Esophagus (tissue), 2 donors: Measurements from ENCODE around the gene OSBPL3. TPM values are rescaled to one million over a fixed set of nuclear protein-coding genes. Genes with fewer than 3 reads are reported as not detected.
"Not testable (repeated sequence)": the region's sequence is repeated elsewhere in the genome, so short reads cannot be mapped to it uniquely, and the experiment has no call there.

ENCODE experiments used
- H3K27ac ChIP-seq, 2 donors: one replicate each; pipeline ENCODE4 v1.5.1; 2013; ENCODE audit warnings: low read depth in 2 of 2, mild to moderate bottlenecking in 2 of 2, inconsistent platforms in 1 of 2, low read length in 1 of 2, moderate library complexity in 1 of 2
- H3K27me3 ChIP-seq, 2 donors: one replicate each; pipeline ENCODE4 v1.6.1; 2013; ENCODE audit warnings: low read length in 2 of 2, control low read depth in 1 of 2, mild to moderate bottlenecking in 1 of 2; ENCODE audit not compliant: insufficient read depth in 2 of 2, control insufficient read depth in 1 of 2
- H3K36me3 ChIP-seq, 2 donors: one replicate each; pipeline ENCODE4 v1.6.1; 2013; ENCODE audit warnings: low read length in 1 of 2; ENCODE audit not compliant: control insufficient read depth in 2 of 2, insufficient read depth in 2 of 2
- H3K4me1 ChIP-seq, 2 donors: one replicate each; pipeline ENCODE4 v1.6.1; 2013; ENCODE audit warnings: low read length in 1 of 2; ENCODE audit not compliant: control insufficient read depth in 2 of 2, insufficient read depth in 2 of 2
- H3K4me3 ChIP-seq, 2 donors: one replicate each; pipeline ENCODE4 v1.5.1; 2013; ENCODE audit warnings: low read length in 2 of 2, mild to moderate bottlenecking in 2 of 2, low read depth in 1 of 2, moderate library complexity in 1 of 2
- H3K9me3 ChIP-seq, 2 donors: one replicate each; pipeline ENCODE4 v1.6.1; 2013; ENCODE audit warnings: mild to moderate bottlenecking in 2 of 2, low read depth in 1 of 2, low read length in 1 of 2, moderate library complexity in 1 of 2; ENCODE audit not compliant: control insufficient read depth in 2 of 2, insufficient read depth in 1 of 2
- WGBS, 2 donors: extraction: QIAGEN DNeasy Blood & Tissue Kit; methylation state at CpG; one replicate each; pipeline ENCODE4 v1.1.7; 2013; 5-methylcytosine and 5-hydroxymethylcytosine counted together
- polyA plus RNA-seq, 2 donors: library from polyadenylated mRNA; stranded (reverse); fragments of 200-250 nt; gene quantifications; one replicate each; pipeline ENCODE4 v1.2.3, GENCODE V29; 2013
- donor health status: healthy with polysubstance abuse.
- donor health status: Bipolar disorder and iron deficiency.

OSBPL3 gene
- polyA plus RNA-seq, 2 donors: 10.4 to 22.4 TPM

GRCh38 chr7:24808518-24808917, 171.5 kb downstream of the OSBPL3 start:
- peaks cover 3 to 10% of the 10 kb centered on the region in 2 donors for H3K36me3 ChIP-seq
- no peak overlapping the region for H3K27ac ChIP-seq
- H3K27me3 ChIP-seq: no peaks in the 10 kb centered on the region
- no peaks in the 10 kb centered on the region for H3K4me1 ChIP-seq
- 93 to 96% methylated on average over 6 of the region's 6 CpGs for WGBS, 2 donors
- H3K9me3 ChIP-seq: no peaks in the 10 kb centered on the region
- no peak overlapping the region for H3K4me3 ChIP-seq

DNA sequence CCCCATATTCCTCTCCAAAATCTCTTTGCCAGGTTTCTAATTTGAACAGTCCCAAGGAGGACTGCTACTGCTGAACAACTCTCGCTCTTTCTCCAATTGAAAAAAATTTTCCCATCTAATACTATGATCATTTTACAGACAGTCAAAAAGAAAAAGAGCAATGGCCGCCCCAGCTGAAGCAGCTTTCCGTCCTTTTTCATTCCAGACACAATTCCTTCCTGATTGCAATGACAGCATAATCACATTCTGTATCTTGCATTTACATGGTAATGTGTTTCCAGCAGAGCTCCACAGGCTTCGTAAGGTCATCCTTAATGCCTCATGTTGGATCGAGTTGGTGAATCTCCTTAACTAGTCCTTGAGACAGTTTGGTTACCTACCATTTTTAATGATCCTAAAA, 177.7 kb downstream of the OSBPL3 start:
- Histone ChIP-seq H3K9me3 (no peaks in the 10 kb centered on the region), H3K4me3 (no peak overlapping the region), H3K27me3 (no peaks in the 10 kb centered on the region), H3K36me3 (peaks cover 1 to 5% of the 10 kb centered on the region in 2 donors), H3K4me1 (no peaks in the 10 kb centered on the region), H3K27ac (no peak overlapping the region)
- WGBS, 2 donors: 97% methylated on average over 5 of the region's 5 CpGs

DNA sequence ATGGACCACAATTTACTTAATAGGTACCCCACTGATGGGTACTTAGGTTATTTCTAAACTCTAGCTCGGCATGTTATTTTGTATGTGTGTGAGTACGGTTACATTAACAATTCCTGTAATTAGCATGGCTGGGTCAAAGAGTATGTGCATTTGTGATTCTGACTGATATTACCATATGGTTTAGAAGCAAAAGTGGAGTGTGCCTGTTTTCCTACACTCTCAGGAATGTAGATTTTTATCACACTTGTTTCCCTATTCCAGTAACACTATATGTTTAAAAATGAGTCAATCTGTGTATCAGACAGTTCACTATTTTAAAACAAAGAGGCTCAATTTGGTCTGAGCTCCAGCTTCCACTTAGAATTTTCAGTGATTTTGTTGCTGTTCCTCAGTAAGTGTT, 178.1 kb downstream of the OSBPL3 start:
- no peak overlapping the region for H3K27ac ChIP-seq
- no peaks in the 10 kb centered on the region for H3K27me3 ChIP-seq
- 92 to 99% methylated on average over 2 of the region's 2 CpGs for WGBS, 2 donors
- no peaks in the 10 kb centered on the region for H3K4me1 ChIP-seq
- no peaks in the 10 kb centered on the region for H3K9me3 ChIP-seq
- H3K4me3 ChIP-seq: no peak overlapping the region
- peaks cover 3 to 5% of the 10 kb centered on the region in 2 donors for H3K36me3 ChIP-seq

- 88 to 92% methylated on average over 9 of the region's 9 CpGs for WGBS, 2 donors
- Histone ChIP-seq H3K9me3 (no peaks in the 10 kb centered on the region), H3K27me3 (no peaks in the 10 kb centered on the region), H3K36me3 (peaks cover 3 to 5% of the 10 kb centered on the region in 2 donors), H3K27ac (no peak overlapping the region), H3K4me1 (no peaks in the 10 kb centered on the region), H3K4me3 (no peak overlapping the region)
Measured at GRCh38 chr7:24800667-24801066, 179.3 kb downstream of the OSBPL3 start.

GRCh38 chr7:24800073-24800472, 179.9 kb downstream of the OSBPL3 start:
- no peaks in the 10 kb centered on the region for H3K9me3 ChIP-seq
- 90 to 96% methylated on average over 6 of the region's 6 CpGs for WGBS, 2 donors
- no peaks in the 10 kb centered on the region for H3K27me3 ChIP-seq
- H3K27ac ChIP-seq: no peak overlapping the region
- no peaks in the 10 kb centered on the region for H3K4me1 ChIP-seq
- no peak overlapping the region for H3K4me3 ChIP-seq
- H3K36me3 ChIP-seq: peaks cover 3 to 5% of the 10 kb centered on the region in 2 donors

DNA sequence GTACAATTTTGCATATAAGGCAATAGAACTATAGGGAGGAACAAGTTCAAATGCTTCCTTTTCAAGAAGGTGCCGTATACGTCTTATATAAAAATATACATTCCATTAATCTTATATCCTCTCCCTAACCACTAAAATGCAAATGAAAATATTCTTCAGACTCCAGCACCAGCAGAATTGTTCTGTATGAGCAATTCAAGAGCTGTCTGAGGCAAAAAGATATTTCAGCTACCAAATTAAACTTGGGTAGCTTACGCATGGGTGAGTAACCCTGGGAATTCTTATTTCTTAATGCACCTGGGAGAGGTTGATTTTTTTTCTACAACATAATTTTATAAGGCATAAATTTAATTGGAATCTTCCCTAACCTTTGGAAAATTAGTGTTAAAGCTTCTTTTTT, 180.5 kb downstream of the OSBPL3 start:
- 91 to 97% methylated on average over 3 of the region's 3 CpGs for WGBS, 2 donors
- Histone ChIP-seq H3K9me3 (no peaks in the 10 kb centered on the region), H3K27ac (no peak overlapping the region), H3K27me3 (no peaks in the 10 kb centered on the region), H3K4me3 (no peak overlapping the region), H3K4me1 (no peaks in the 10 kb centered on the region), H3K36me3 (peaks cover 3 to 5% of the 10 kb centered on the region in 2 donors)

DNA sequence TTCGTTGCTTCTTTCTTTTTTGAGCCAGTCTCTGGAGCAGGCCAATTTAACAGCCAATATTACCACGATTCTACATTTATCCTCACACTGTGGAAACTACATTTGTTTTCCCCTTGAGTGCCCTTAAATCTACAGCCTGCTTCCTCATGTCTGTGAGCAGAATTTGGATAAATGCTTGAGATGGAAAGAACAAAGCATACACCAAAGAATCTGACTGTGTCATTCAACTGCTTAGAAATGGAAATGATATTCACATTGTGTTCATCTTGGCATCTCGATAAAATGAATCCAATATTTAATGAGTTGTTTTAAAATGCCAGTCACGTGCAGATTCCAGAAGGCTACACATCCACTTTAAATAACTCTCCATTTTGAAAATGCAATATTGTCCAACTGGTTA, 181.7 kb downstream of the OSBPL3 start:
- WGBS, 2 donors: 79 to 84% methylated on average over 4 of the region's 4 CpGs

GRCh38 chr7:24797270-24797669, 182.7 kb downstream of the OSBPL3 start:
- H3K27ac ChIP-seq: no peak overlapping the region
- no peaks in the 10 kb centered on the region for H3K27me3 ChIP-seq
- H3K4me3 ChIP-seq: no peak overlapping the region
- WGBS, 2 donors: 91 to 96% methylated on average over 4 of the region's 4 CpGs
- H3K9me3 ChIP-seq: no peaks in the 10 kb centered on the region
- no peaks in the 10 kb centered on the region for H3K4me1 ChIP-seq
- peaks cover 2 to 3% of the 10 kb centered on the region in 2 donors for H3K36me3 ChIP-seq

More for the DNA sequence above, 181.7 kb downstream of the OSBPL3 start:
- Histone ChIP-seq H3K4me1 (no peaks in the 10 kb centered on the region), H3K4me3 (no peak overlapping the region), H3K27ac (no peak overlapping the region), H3K27me3 (no peaks in the 10 kb centered on the region), H3K9me3 (no peaks in the 10 kb centered on the region), H3K36me3 (peaks cover 2 to 3% of the 10 kb centered on the region in 2 donors)

- 89 to 95% methylated on average over 9 of the region's 9 CpGs for WGBS, 2 donors
- Histone ChIP-seq H3K9me3 (no peaks in the 10 kb centered on the region), H3K4me3 (no peak overlapping the region), H3K27ac (no peak overlapping the region), H3K4me1 (no peaks in the 10 kb centered on the region), H3K27me3 (no peaks in the 10 kb centered on the region), H3K36me3 (peaks cover 2 to 3% of the 10 kb centered on the region in 2 donors)
Measured at GRCh38 chr7:24795407-24795767, 184.6 kb downstream of the OSBPL3 start.

GRCh38 chr7:24794751-24795406, 185.1 kb downstream of the OSBPL3 start:
- not testable (repeated sequence) for H3K27ac ChIP-seq, H3K4me3 ChIP-seq, H3K27me3 ChIP-seq, H3K4me1 ChIP-seq, H3K36me3 ChIP-seq, H3K9me3 ChIP-seq
- WGBS, 2 donors: 94 to 95% methylated on average over 22 of the region's 22 CpGs
